NCI-H748 (cell line): ENCODE results near the gene ANXA5.
"Not testable (repeated sequence)": the region's sequence is repeated elsewhere in the genome, so short reads cannot be mapped to it uniquely, and the experiment has no call there.

Experiments used
- DNase-seq: peaks from one replicate; lab custom pipeline; 2025; ENCODE audit not compliant: unreplicated experiment; lab: John Stamatoyannopoulos, UW

ANXA5 gene

GRCh38 chr4:121679951-121680350 lies 16.8 kb downstream of the ANXA5 start:
- no peak for DNase-seq

DNA sequence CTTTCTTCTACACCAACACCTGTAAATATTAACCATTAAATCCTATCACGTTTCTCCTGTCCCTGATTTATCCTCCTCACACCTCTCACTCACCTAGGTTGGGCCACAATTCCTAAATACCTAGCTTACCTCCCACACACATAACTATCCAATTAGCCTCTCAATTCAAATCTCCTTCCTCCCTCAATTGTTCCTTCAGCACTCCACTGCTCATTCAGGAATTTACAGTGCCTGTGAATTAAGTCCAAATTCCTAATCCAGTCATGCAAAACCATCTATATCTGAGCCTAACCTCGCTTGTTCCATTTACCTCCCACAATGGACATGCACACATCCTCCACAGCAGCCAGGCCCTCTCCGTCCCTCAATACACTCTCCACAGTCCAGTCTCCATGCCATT lies 17.5 kb downstream of the ANXA5 start:
- no peak for DNase-seq

GRCh38 chr4:121677524-121677923 lies 19.3 kb downstream of the ANXA5 start:
- DNase-seq, result no peak

DNA sequence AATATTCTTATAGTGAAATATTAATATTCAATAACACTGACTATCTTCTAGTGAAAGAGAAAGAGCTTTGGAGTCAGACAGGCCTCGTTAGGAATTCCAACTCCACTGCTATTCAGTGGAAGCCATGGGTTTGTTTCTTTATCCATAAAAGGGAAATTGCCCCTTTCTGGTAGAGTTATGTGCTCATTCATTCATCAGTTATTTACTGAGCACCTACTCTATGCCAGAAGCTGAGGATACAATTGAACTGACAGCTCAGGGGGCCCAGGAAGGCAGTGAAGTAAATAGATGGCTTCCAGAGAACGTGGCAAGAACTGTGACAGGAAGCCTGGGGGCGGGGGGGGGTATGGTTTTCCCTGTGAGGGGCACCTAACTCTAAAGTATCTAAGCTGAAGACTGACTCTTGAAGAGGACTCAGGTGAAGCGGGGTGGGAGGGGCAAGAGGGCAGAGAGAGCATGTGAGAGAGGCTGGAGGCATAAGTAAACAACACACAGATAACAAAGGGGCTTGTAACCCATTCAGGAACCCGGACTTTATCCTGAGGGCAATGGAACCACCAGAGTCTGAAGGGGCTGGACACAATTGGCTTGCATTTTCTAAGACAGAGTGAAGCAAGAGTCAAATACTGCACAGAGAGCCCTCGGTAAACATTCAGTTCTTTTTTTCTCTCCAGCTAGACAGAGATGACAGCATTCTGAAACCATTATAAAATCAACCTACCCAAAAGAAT lies 20.3 kb downstream of the ANXA5 start:
- DNase-seq, result no peak

- DNase-seq, result no peak
These were observed 21.1 kb downstream of the ANXA5 start for GRCh38 chr4:121675715-121676114.

- no peak for DNase-seq
These were observed 22.1 kb downstream of the ANXA5 start for GRCh38 chr4:121674696-121675095.

- DNase-seq, result no peak
These were observed 22.6 kb downstream of the ANXA5 start for GRCh38 chr4:121674191-121674590.

DNA sequence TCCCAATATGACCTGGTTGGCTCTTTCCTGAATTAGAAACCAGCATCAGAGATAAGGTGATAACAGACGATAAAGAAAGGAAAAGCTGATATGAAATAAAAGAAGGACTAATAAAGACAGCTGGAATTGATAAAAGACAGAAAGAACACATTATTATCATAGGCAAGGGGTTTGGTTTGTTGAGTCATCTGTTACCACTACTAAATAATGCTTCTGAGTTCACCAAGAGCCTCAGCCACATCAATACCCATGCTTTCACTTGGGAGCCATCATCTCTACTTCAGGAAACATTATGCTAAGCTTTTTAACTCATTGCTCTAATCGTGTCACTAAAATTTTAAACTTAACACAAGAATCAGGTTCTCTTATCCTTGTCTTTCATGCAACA lies 27.6 kb downstream of the ANXA5 start:
- DNase-seq, result no peak

DNA sequence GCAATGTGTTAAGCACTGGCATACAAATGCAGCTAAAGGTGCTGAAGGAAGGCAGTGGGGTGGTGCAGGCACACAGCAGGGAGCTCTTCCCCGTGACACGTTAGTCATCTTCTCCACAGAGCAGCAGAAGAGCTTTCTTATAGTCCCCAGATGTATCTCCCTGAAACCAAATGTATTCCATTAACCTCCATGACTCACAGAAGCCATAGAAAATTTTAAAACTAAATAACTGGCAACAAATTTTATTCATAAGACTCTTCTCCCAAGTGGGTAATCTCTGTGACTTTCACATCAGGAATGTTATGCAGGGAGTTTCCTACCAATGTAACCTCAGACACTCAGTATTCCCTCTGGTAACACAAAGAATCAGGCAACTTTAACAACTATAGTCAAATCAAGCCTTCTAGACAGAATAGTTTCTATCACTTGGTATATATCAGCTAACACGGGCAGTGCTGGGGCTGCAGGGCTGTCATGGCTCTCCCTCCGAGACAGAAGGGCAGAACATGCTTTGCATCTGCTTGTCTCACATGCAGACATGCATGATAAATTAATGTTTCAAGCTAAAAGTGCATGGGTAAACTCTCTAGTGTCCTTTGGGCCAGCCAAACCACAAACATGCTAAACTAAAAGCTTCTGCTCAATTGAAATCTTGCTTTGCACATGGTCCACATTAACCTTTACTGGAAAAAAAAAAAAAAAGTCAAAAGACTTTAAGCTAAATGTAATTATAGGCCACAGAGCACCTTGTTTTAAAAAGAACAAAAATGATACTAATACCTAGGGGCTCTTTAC lies 28.2 kb downstream of the ANXA5 start:
- no peak for DNase-seq

DNA sequence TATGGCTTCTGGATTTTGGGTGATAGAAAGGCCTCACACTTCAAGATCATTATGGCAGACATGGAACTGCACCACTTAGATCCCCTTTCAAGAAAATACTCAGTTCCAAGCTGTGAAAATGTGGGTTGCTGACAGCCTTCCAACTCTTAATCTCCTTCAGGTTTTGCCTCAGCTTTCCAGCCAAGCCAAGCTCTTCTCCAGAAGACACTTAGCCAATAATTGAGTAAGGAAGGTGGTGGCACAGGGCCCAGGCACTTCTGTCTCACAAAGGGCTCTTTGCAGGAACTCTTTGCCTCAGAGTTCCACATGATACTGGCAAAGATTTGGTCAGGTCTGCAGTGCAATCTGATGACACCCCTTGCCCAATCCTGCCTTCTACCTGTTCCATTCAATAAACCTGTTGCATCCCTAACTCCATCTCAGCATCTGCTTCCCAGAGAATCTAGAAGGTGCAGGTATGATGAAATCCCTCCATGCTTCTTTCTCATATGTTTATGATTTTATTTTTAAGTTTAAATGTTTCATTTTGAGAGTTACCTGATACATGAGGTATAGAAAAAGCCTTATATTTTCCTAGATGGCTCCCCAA lies 30.6 kb downstream of the ANXA5 start:
- no peak for DNase-seq

- DNase-seq, result no peak
These were observed 31.4 kb downstream of the ANXA5 start for GRCh38 chr4:121665371-121665770.

GRCh38 chr4:121662225-121662624 lies 34.6 kb downstream of the ANXA5 start:
- no peak for DNase-seq

GRCh38 chr4:121660175-121660933 lies 36.4 kb downstream of the ANXA5 start:
- DNase-seq, result not testable (repeated sequence)

DNA sequence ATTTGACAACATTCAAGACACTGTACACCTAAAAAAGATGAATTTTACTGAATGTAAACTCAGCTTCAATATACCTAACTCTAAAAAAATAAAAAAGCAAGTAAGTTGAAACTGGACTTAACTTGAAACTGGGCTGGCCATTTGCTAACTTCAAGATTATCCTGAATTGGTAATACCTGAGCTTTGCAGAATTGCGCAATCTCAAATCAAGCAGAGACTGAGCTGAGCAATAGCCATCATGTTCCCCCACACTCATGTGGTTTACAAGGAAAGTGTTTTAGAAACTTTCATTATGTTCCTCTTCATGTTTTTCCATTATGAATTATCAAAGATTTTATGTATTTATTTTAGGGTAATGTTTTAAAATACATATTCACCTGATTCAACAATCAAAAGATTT lies 38.7 kb downstream of the ANXA5 start:
- no peak for DNase-seq

DNA sequence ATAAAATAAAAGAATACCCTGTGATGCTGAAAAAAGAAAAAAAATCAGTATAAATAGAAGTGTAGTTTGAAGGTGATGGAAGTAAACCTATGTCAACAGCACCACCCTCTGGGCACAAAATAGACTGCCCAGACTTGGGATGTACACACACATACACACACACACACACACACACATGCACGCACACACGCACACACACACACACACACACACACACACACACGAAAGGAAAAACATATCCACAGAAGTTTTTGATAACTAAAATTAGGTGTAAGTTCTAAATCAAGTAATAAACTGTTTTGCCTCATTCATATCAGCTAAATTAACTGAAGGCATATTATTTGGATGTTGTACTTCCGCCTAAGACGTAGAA lies 40.5 kb downstream of the ANXA5 start:
- DNase-seq, result peak; percentile 42

DNA sequence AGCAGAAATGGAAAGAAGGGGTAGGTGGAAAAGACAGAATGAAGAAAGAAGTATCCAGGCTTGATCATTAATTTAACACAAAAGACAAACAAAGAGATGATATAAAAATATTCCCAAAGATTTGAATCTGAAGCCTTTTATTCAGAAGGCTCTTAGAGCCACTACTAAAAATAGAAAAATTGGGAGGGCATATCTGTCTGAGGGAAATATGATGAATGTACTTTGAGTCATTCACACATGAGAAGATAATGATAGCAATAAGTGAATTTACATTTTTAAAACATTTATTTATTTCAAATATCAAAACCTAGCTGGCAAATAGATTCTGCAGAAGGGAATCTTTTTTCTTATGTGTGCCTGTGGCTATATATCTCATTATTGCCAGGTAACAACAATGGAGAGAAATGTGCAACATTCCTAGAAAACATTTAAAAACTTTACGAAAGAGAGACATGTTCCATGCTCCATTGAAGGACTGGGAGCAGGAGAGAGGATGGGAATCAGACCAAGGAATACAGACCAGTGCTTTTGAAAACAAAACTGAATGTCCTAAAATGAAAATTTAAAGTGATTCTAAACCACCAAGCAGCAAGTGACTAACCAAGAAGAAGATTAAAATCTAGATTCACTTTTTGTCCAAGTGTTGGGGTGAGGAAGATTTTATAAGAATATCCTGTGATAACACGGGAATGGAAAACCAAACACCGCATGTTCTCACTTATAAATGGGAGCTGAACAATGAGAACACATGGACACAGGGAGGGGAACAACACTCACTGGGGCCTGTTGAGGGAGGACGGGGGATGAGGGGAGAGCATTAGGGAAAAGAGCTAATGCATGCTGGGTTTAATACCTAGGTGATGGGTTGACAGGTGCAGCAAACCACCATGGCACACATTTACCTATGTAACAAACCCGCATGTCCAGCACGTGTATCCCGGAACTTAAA lies 41.2 kb downstream of the ANXA5 start:
- no peak for DNase-seq

DNA sequence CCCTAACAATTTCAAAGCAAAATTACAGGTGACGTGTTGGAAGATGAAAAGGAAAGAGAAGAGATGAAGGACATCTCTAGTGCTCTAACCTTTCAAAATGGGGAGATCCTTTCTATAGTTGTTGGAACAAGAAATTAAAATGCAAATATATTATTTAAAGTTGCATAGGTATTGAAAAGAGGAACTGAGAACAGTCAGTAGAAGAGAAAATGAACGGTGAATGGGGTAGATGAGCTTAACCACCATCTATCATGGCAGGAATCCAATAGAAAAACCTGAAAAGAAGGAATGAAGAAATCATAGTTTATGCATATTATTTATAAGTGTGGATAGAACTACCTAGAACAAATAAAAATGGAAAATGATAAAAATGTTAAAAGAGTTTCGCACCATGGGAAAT lies 42.0 kb downstream of the ANXA5 start:
- DNase-seq, result no peak

DNA sequence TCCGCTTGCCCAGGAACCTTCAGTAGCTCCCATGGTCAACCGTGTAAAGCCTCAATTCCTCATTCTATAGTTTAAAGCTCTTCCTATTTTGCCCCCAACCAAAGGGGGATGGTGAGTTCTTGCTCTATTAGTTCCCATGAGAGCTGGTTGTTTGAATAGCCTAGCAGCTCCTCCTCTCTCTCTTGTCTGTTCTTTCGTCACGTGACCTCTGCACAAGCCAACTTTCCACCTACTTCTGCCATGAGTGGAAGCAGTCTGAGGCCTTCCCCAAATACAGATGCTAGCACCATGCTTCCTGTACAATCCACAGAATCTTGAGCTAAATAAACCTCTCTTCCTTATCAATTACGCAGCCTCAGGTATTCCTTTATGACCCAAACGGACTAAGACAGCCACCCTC lies 42.8 kb downstream of the ANXA5 start:
- DNase-seq, result no peak

DNA sequence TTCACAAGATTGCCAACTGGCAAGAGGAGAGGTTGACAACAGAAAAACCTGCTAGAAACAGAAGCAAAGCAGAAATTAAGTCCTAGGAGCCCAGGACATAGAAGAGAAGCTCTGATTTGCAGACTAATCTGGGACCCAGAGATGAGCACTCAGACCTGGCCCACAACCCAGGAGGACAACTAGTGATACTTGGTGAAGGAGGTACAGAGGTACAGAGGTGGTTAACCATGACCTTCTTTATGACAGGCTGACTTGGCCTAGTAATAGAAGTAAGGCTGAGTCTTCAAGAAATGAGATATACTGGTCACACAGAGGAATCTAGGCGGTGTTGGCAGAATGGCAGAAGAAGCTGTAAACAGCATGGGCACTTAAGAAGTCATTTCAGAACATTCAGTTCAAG lies 43.6 kb downstream of the ANXA5 start:
- no peak for DNase-seq

DNA sequence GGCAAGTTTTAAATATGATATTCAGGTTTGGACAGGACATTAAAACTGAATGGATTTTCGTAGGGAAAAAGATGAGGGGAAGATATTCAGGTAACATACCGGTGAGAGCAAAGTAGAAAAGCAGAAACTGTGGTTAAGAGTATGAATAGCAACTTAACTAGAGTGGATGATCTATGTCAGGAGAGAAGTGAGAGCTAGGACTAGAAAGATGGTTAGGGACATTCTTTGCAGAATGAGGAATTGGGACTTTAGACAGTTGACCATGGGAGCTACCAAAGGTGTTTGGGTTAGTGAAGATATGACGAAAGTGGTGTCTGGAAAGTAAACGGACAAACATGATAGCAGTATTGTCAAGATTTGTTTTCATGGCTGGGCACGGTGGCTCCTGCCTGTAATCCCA lies 45.2 kb downstream of the ANXA5 start:
- no peak for DNase-seq
